ENCODE results near the gene FOXJ3. TPM values are rescaled to one million over a fixed set of nuclear protein-coding genes. Genes with fewer than 3 reads are reported as not detected.
A peak's percentile ranks its signal among the peaks of the same experiment; 100 is the strongest.

FOXJ3 gene
- total and polyA plus RNA-seq, 2 of the 8 experiments (the other 6 are each of a cell fraction or from before 2014, with no cell fraction given), result 48.6 to 51.9 TPM

DNA sequence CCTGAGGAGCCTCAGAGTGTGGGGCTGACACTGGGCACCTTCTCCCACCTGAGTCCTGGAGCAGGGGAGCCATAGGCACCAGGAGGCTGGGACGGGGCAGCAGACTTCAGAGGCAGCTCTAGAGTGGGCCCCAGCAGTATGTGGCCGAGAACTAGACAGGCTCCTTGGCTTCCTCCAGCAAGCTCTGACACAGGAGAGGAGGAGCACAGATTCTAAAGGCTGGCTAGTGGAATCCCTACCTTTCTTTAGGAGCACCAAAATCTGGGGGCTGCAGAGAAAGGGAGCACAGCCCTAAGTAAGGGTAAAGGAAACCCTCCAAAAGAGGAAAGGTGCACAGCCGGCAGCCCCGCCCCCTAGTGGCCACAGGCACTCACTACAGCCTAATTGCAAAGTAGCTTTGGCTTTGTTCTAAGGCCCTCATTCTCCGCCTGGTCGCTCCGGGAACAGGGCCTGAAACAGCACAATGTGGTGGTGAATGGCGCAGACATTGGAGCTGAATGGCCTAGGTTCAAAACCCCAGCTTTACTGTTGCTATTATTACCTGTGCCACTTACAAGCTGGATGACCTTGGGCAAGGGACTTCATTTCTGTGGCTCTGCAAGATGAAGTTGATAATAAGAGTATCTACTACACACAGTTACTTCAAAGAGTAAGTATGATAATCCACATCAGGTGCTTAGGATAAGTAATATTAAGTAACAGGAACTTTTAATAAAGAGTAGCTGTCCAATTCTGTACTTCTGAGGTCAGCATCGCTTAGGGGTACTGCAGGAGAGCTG, 161.7 kb downstream of the FOXJ3 start:
- H3K79me2 ChIP-seq (ENCODE audit: control insufficient read depth in 1 of 2, insufficient read depth in 2 of 2, low read length in 2 of 2), result no peaks in the 10 kb centered on the region
- H3K79me1 ChIP-seq (ENCODE audit: low read depth, low read length), result no peaks in the 10 kb centered on the region
- ChIA-PET CTCF (ENCODE audit: partially characterized antibody) (interaction anchor here (0.5 to 7.9 kb wide), 58 partner anchors 8 to 658 kb away, joined by 3 to 77 read pairs (median 4); partner anchors contain the start of genes CLDN19 and GUCA2A), POLR2A (ENCODE audit: partially characterized antibody) (interaction anchor here (1.1 to 1.4 kb wide), 2 partner anchors 30 to 156 kb away, joined by 3 to 4 read pairs; no protein-coding TSS in a partner anchor)
- no peak overlapping the region for H2AK5ac ChIP-seq (ENCODE audit: low read depth, low read length)
- no peak overlapping the region for H3K4ac ChIP-seq (replicated peaks; ENCODE audit: insufficient read length, low read depth, low read length)
- no peak overlapping the region for H2BK20ac ChIP-seq (ENCODE audit: low read length)
- FAIRE-seq (peak; percentile 52), DNase-seq (ENCODE audit: low read depth in 1 of 2, low spot score in 2 of 2) (peak in 1 of 2 experiments; percentile 91)
- H3K4me2 ChIP-seq (ENCODE audit: insufficient read depth in 1 of 2, low read depth in 2 of 2, low read length in 2 of 2), result no peak overlapping the region
- H4K5ac ChIP-seq (ENCODE audit: insufficient read length, low read depth, low read length), result no peak overlapping the region
- H2BK12ac ChIP-seq (ENCODE audit: low read depth, low read length), result no peak overlapping the region
- H4K8ac ChIP-seq (ENCODE audit: extremely low read depth, insufficient read depth, low read length), result 0 out of 2 replicates have a peak overlapping the region, but pooled peaks have one; percentile 4
- no peak overlapping the region for H3K27ac ChIP-seq (ENCODE audit: low read depth, low read length)
- 54% methylated on average over 9 of the region's 9 CpGs; no CpG with 5 or more reads in 1 of the 2 experiments for WGBS, 2 experiments (ENCODE audit: extremely low coverage in 1 of 2, insufficient coverage in 1 of 2, insufficient read length in 1 of 2, insufficient replicate concordance in 2 of 2, low coverage in 1 of 2, low lambda C conversion rate in 2 of 2, missing lambda C conversion rate in 1 of 2)
- no peaks in the 10 kb centered on the region for H3K27me3 ChIP-seq (replicated peaks in 1 of 4; ENCODE audit: control insufficient read depth in 3 of 4, extremely low read depth in 1 of 4, insufficient read depth in 3 of 4, low read length in 3 of 4)
- H2AFZ ChIP-seq (ENCODE audit: low read length), result no peak overlapping the region
- no peaks in the 10 kb centered on the region; a peak in 1 of 8 replicates for H3K36me3 ChIP-seq (ENCODE audit: control insufficient read depth in 2 of 4, insufficient read depth in 4 of 4, low read length in 3 of 4)
- H2BK15ac ChIP-seq (ENCODE audit: low read length), result no peak overlapping the region
- no peak overlapping the region for H3K56ac ChIP-seq (replicated peaks; ENCODE audit: insufficient read length, low read depth, low read length)
- no peak overlapping the region for H3K9ac ChIP-seq (replicated peaks in 1 of 4; ENCODE audit: extremely low read depth in 1 of 4, low read depth in 3 of 4, low read length in 3 of 4)
- no peak overlapping the region for H2BK120ac ChIP-seq (replicated peaks; ENCODE audit: low read depth, low read length)
- no peak overlapping the region for H4K91ac ChIP-seq (replicated peaks; ENCODE audit: insufficient read length, low read length)
- no peaks in the 10 kb centered on the region for H4K20me1 ChIP-seq (replicated peaks in 1 of 2; ENCODE audit: control insufficient read depth in 1 of 2, insufficient read depth in 2 of 2, low read length in 2 of 2)
- no peak overlapping the region for H3K14ac ChIP-seq (ENCODE audit: insufficient read length)
- peak overlapping the region; percentile 57; the same call in 1 of the 2 replicates for H2BK5ac ChIP-seq (ENCODE audit: low read depth, low read length)
- peaks cover 0 to 7% (median 3%) of the 10 kb centered on the region in 4 experiments; a peak in 2 of 7 replicates for H3K4me1 ChIP-seq (replicated peaks in 1 of 4; ENCODE audit: control insufficient read depth in 3 of 4, insufficient read depth in 4 of 4, low read length in 3 of 4)
- H3K23me2 ChIP-seq (ENCODE audit: low read depth, low read length), result no peaks in the 10 kb centered on the region
- H3K18ac ChIP-seq (ENCODE audit: extremely low read depth, low read length), result no peak overlapping the region
- no peaks in the 10 kb centered on the region for H3K9me3 ChIP-seq (ENCODE audit: insufficient read depth in 2 of 2, low read depth in 1 of 2, low read length in 1 of 2)
- H3K4me3 ChIP-seq (ENCODE audit: extremely low read depth in 1 of 4, insufficient read depth in 2 of 4, low read depth in 3 of 4, low read length in 4 of 4), result no peak overlapping the region
- H3K23ac ChIP-seq (ENCODE audit: insufficient read length), result no peak overlapping the region
- TF ChIP-seq POLR2A (IDR thresholded peaks at IDR 0.05; ENCODE audit: control extremely low read depth in 1 of 2, low read depth in 2 of 2, low read length in 2 of 2), result peak in 1 of 2 experiments; percentile 29; a peak in 1 of 3 replicates
- 0 out of 2 replicates have a peak, but pooled peaks have one; percentile 24 for TF ChIP-seq GABPA (IDR thresholded peaks at IDR 0.05; ENCODE audit: borderline replicate concordance, insufficient read depth, low read length)
- TF ChIP-seq KDM4A (IDR thresholded peaks at IDR 0.05; ENCODE audit: low read depth, low read length, severe bottlenecking), result no peak
- no peak for TF ChIP-seq SP1 (IDR thresholded peaks at IDR 0.05; ENCODE audit: low read depth, low read length)
- TF ChIP-seq SP2 (IDR thresholded peaks at IDR 0.05; ENCODE audit: low read length), result no peak
- no peak for TF ChIP-seq EP300 (IDR thresholded peaks at IDR 0.05; ENCODE audit: borderline replicate concordance in 1 of 2, low read depth in 2 of 2, low read length in 2 of 2)
- TF ChIP-seq, protein P1, sequence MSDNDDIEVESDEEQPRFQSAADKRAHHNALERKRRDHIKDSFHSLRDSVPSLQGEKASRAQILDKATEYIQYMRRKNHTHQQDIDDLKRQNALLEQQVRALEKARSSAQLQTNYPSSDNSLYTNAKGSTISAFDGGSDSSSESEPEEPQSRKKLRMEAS (IDR thresholded peaks at IDR 0.05), result no peak
- TF ChIP-seq GTF2F1 (IDR thresholded peaks at IDR 0.05; ENCODE audit: borderline replicate concordance, low read depth, low read length), result no peak
- TF ChIP-seq, protein P2, sequence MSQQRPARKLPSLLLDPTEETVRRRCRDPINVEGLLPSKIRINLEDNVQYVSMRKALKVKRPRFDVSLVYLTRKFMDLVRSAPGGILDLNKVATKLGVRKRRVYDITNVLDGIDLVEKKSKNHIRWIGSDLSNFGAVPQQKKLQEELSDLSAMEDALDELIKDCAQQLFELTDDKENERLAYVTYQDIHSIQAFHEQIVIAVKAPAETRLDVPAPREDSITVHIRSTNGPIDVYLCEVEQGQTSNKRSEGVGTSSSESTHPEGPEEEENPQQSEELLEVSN (IDR thresholded peaks at IDR 0.05), result no peak
- TF ChIP-seq TAF1 (IDR thresholded peaks at IDR 0.05; ENCODE audit: low read depth, low read length), result 0 out of 2 replicates have a peak, but pooled peaks have one; percentile 30

Data from H1 (cell line).